OCI-LY3 (cell line): ENCODE results near the gene FAM50A.
A peak's percentile ranks its signal among the peaks of the same experiment; 100 is the strongest.

Experiments used
- H2AFZ ChIP-seq: fragments of 200-600, 300-600 bp; shearing (Covaris generic); 2 replicates; pipeline ENCODE4 v1.6.0; 2014; ENCODE audit warnings: antibody characterized with exemption, low read depth, low read length
- H3K27ac ChIP-seq: fragments of 200-600, 300-600 bp; sonication (generic); 2 replicates; pipeline ENCODE4 v1.5.1; 2014; ENCODE audit warnings: mild to moderate bottlenecking, low read length, moderate library complexity, mixed read lengths
- H3K27me3 ChIP-seq: fragments of 200-600, 300-600 bp; sonication (generic); 2 replicates; pipeline ENCODE4 v1.6.1; 2014; ENCODE audit warnings: low read depth, low read length, mixed read lengths
- H3K36me3 ChIP-seq: fragments of 200-600, 300-600 bp; sonication (generic); replicated peaks from 2 replicates; pipeline ENCODE3; 2014; ENCODE audit warnings: low read depth, low read length, mixed read lengths
- H3K4me1 ChIP-seq: fragments of 300-600, 200-600 bp; sonication (generic); 2 replicates; pipeline ENCODE4 v1.6.1; 2014; ENCODE audit warnings: low read length, mixed read lengths
- H3K4me2 ChIP-seq: fragments of 200-600, 300-600 bp; sonication (generic); 2 replicates; pipeline ENCODE4 v1.6.1; 2014; ENCODE audit warnings: low read length, mixed read lengths
- H3K4me3 ChIP-seq: fragments of 300-600, 200-600 bp; sonication (generic); 2 replicates; pipeline ENCODE4 v1.5.1; 2014; ENCODE audit warnings: antibody characterized with exemption, mild to moderate bottlenecking, low read length, moderate library complexity
- H3K79me2 ChIP-seq: fragments of 300-600, 200-600 bp; shearing (Covaris generic); 2 replicates; pipeline ENCODE4 v1.6.1; 2014; ENCODE audit warnings: mild to moderate bottlenecking, low read length, mixed read lengths
- H3K9ac ChIP-seq: fragments of 300-600, 200-600 bp; shearing (Covaris generic); 2 replicates; pipeline ENCODE4 v1.6.0; 2014; ENCODE audit warnings: mild to moderate bottlenecking, low read length, moderate library complexity
- H3K9me3 ChIP-seq: fragments of 200-600, 300-600 bp; shearing (Covaris generic); 2 replicates; pipeline ENCODE4 v1.6.1; 2014; ENCODE audit warnings: low read length, mixed read lengths; ENCODE audit not compliant: insufficient read depth
- H4K20me1 ChIP-seq: fragments of 200-600, 300-600 bp; sonication (generic); 2 replicates; pipeline ENCODE4 v1.6.1; 2016; ENCODE audit warnings: low read length, mixed read lengths; ENCODE audit not compliant: insufficient read depth
- CTCF ChIP-seq: fragments of 200-600, 300-600 bp; sonication (generic); IDR thresholded peaks from 2 replicates; pipeline ENCODE4 v1.5.1; 2014; ENCODE audit warnings: antibody characterized with exemption, low read length, low read depth
- EZH2phosphoT487 ChIP-seq: fragments of 200-600 bp; shearing (Covaris generic); IDR thresholded peaks from 2 replicates; pipeline ENCODE4 v1.6.1; 2018; ENCODE audit warnings: antibody characterized with exemption, mixed run types, low read depth

Gene FAM50A

GRCh38 chrX:154401918-154402621 lies 41.9 kb upstream of the FAM50A start:
- Histone ChIP-seq H3K9ac (no peak overlapping the region), H3K79me2 (peaks cover 24% of the 10 kb centered on the region), H3K27ac (peak overlapping the region; percentile 28), H3K27me3 (no peaks in the 10 kb centered on the region), H3K4me1 (peaks cover 11% of the 10 kb centered on the region), H3K4me2 (no peak overlapping the region), H3K9me3 (no peaks in the 10 kb centered on the region), H3K36me3 (peaks cover 27% of the 10 kb centered on the region), H2AFZ (no peak overlapping the region), H4K20me1 (peaks cover 11% of the 10 kb centered on the region; the same call in 1 of the 2 replicates), H3K4me3 (no peak overlapping the region)
- TF ChIP-seq EZH2phosphoT487 (no peak), CTCF (no peak)

GRCh38 chrX:154402622-154403127 lies 41.3 kb upstream of the FAM50A start:
- peaks cover 20% of the 10 kb centered on the region for H3K79me2 ChIP-seq
- TF ChIP-seq EZH2phosphoT487 (no peak), CTCF (no peak)
- peaks cover 27% of the 10 kb centered on the region for H3K36me3 ChIP-seq
- H3K27ac ChIP-seq = peak overlapping the region; percentile 28; the same call in 1 of the 2 replicates
- no peak overlapping the region for H3K9ac ChIP-seq
- H2AFZ ChIP-seq = no peak overlapping the region
- H3K4me1 ChIP-seq = peaks cover 11% of the 10 kb centered on the region
- peaks cover 11% of the 10 kb centered on the region; the same call in 1 of the 2 replicates for H4K20me1 ChIP-seq
- no peaks in the 10 kb centered on the region for H3K9me3 ChIP-seq
- no peaks in the 10 kb centered on the region for H3K27me3 ChIP-seq
- H3K4me2 ChIP-seq = no peak overlapping the region
- H3K4me3 ChIP-seq = no peak overlapping the region

GRCh38 chrX:154403192-154403591 lies 40.7 kb upstream of the FAM50A start:
- Histone ChIP-seq H3K4me2 (no peak overlapping the region), H3K79me2 (peaks cover 19% of the 10 kb centered on the region), H3K9me3 (no peaks in the 10 kb centered on the region), H3K4me3 (no peak overlapping the region), H3K36me3 (peaks cover 27% of the 10 kb centered on the region), H3K27me3 (no peaks in the 10 kb centered on the region), H4K20me1 (peaks cover 11% of the 10 kb centered on the region; the same call in 1 of the 2 replicates), H3K4me1 (peaks cover 11% of the 10 kb centered on the region), H3K9ac (no peak overlapping the region), H3K27ac (no peak overlapping the region), H2AFZ (no peak overlapping the region)
- TF ChIP-seq CTCF = no peak
- TF ChIP-seq EZH2phosphoT487 = no peak

GRCh38 chrX:154403858-154404257 lies 40.1 kb upstream of the FAM50A start:
- Histone ChIP-seq H3K27me3 (no peaks in the 10 kb centered on the region), H4K20me1 (peaks cover 11% of the 10 kb centered on the region; the same call in 1 of the 2 replicates), H3K27ac (no peak overlapping the region), H3K4me2 (no peak overlapping the region), H3K9me3 (no peaks in the 10 kb centered on the region), H2AFZ (no peak overlapping the region), H3K4me3 (no peak overlapping the region), H3K36me3 (peaks cover 21% of the 10 kb centered on the region), H3K9ac (no peak overlapping the region), H3K4me1 (peaks cover 11% of the 10 kb centered on the region), H3K79me2 (peaks cover 12% of the 10 kb centered on the region)
- TF ChIP-seq EZH2phosphoT487 (no peak), CTCF (no peak)
